MCF 10A (cell line): ENCODE results near the gene NUDCD3. TPM values are rescaled to one million over a fixed set of nuclear protein-coding genes. Genes with fewer than 3 reads are reported as not detected.

Experiments used
- BruUV-seq: library from RNA; stranded (reverse); fragments of 400-500 nt; replicated peaks from 2 replicates; lab custom pipeline; 2021; lab: Mats Ljungman, UMichigan
- CTCF ChIA-PET: fragments of 300-600 bp; sonication (Branson Sonifier 250); formaldehyde crosslinking; extraction: SDS; loops from one replicate; lab custom pipeline; 2021; ENCODE audit warnings: antibody characterized with exemption, inconsistent platforms; lab: Yijun Ruan, JAX
- POLR2A ChIA-PET: fragments of 300-600, 350-650 bp; sonication (Branson Sonifier 250); formaldehyde crosslinking; extraction: SDS; loops from one replicate; lab custom pipeline; 2020; ENCODE audit warnings: antibody characterized with exemption, inconsistent platforms; lab: Yijun Ruan, JAX
- DNase-seq: peaks from one replicate; pipeline ENCODE4 v3.0.0-alpha.2; 2018; ENCODE audit not compliant: unreplicated experiment
- H3K27ac Mint-ChIP-seq: one replicate; pipeline ENCODE4 v1.8.0; 2022; ENCODE audit warnings: mild to moderate bottlenecking, low read depth, mixed read lengths; ENCODE audit not compliant: unreplicated experiment
- H3K27me3 Mint-ChIP-seq: one replicate; pipeline ENCODE4 v1.8.0; 2022; ENCODE audit warnings: mixed read lengths; ENCODE audit not compliant: insufficient read depth, unreplicated experiment
- H3K36me3 Mint-ChIP-seq: one replicate; pipeline ENCODE4 v1.8.0; 2022; ENCODE audit warnings: mild to moderate bottlenecking, moderate library complexity, mixed read lengths; ENCODE audit not compliant: insufficient read depth, unreplicated experiment
- H3K4me1 Mint-ChIP-seq: one replicate; pipeline ENCODE4 v1.8.0; 2022; ENCODE audit warnings: mixed read lengths; ENCODE audit not compliant: insufficient read depth, unreplicated experiment
- H3K4me3 Mint-ChIP-seq: one replicate; pipeline ENCODE4 v1.8.0; 2022; ENCODE audit warnings: mild to moderate bottlenecking, moderate library complexity, mixed read lengths; ENCODE audit not compliant: unreplicated experiment
- H3K9me3 Mint-ChIP-seq: one replicate; pipeline ENCODE4 v1.8.0; 2022; ENCODE audit warnings: mixed read lengths; ENCODE audit not compliant: unreplicated experiment
- intact Hi-C: fragments of 100-400 bp; cut with micrococcal nuclease; formaldehyde crosslinking; loops from 2 replicates; pipeline ENCODE4 v1.14.1; 2022
- total RNA-seq: library from RNA; stranded (reverse); gene quantifications from 2 replicates; pipeline ENCODE4 v1.2.3, GENCODE V29; 2022
- TF ChIP-seq, protein P1 (sequence below): fragments of 200-600 bp; IDR thresholded peaks from one replicate; pipeline ENCODE4 v1.8.0; 2022; ENCODE audit warnings: antibody characterized with exemption, mild to moderate bottlenecking; ENCODE audit not compliant: unreplicated experiment

The NUDCD3 gene
- total RNA-seq, 1 experiment from 2014 or later: 85.5 TPM

DNA sequence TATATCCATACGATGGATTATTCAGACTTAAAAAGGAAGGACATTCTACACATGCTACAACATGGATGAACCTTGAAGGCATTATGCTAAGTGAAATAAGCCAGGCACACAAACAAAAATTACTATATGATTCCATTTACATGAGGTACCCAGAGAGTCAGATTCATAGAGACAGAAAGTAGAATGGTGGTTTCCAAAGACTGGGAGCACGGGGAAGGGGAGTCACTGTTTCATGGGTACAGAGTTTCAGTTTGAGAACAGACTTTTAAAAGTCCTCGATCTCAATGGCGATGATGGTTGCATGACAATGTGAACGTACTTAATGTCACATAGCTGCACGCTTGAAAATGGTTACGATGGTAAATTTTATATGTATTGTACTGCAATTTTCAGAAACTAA lies 39.3 kb downstream of the NUDCD3 start:
- peaks cover 19% of the 10 kb centered on the region for H3K4me1 Mint-ChIP-seq
- intact Hi-C loops: no loop called here
- peaks cover 69% of the 10 kb centered on the region for H3K36me3 Mint-ChIP-seq
- TF ChIP-seq, protein P1, sequence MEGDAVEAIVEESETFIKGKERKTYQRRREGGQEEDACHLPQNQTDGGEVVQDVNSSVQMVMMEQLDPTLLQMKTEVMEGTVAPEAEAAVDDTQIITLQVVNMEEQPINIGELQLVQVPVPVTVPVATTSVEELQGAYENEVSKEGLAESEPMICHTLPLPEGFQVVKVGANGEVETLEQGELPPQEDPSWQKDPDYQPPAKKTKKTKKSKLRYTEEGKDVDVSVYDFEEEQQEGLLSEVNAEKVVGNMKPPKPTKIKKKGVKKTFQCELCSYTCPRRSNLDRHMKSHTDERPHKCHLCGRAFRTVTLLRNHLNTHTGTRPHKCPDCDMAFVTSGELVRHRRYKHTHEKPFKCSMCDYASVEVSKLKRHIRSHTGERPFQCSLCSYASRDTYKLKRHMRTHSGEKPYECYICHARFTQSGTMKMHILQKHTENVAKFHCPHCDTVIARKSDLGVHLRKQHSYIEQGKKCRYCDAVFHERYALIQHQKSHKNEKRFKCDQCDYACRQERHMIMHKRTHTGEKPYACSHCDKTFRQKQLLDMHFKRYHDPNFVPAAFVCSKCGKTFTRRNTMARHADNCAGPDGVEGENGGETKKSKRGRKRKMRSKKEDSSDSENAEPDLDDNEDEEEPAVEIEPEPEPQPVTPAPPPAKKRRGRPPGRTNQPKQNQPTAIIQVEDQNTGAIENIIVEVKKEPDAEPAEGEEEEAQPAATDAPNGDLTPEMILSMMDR: no peak
- no peak for DNase-seq
- no peaks in the 10 kb centered on the region for H3K9me3 Mint-ChIP-seq
- no peak overlapping the region for H3K27ac Mint-ChIP-seq
- ChIA-PET POLR2A (no interaction called here), CTCF (interaction anchor here (0.7 kb wide), 2 partner anchors 71 to 147 kb away, joined by 3 read pairs; no protein-coding TSS in a partner anchor)
- no TSS peak for BruUV-seq
- H3K27me3 Mint-ChIP-seq: no peaks in the 10 kb centered on the region
- H3K4me3 Mint-ChIP-seq: no peak overlapping the region

DNA sequence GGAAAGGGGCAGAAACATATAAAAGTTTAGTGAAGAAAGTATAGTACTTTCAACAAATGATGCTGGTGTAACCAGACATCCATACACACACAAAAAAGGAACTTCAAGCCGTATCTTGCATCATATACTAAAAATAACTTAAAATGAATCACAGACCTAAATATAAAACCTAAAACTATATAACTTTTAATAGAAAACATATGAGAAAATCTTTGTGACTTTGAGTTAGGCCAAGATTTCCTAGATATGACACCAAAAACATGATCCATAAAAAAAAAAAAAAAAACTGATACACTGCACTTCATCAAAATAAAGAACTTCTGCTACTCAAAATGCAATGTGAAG lies 40.9 kb downstream of the NUDCD3 start:
- intact Hi-C loops: no loop called here
- Mint-ChIP-seq H3K4me1 (peaks cover 11% of the 10 kb centered on the region), H3K27me3 (no peaks in the 10 kb centered on the region), H3K27ac (no peak overlapping the region), H3K9me3 (no peaks in the 10 kb centered on the region), H3K36me3 (peaks cover 73% of the 10 kb centered on the region), H3K4me3 (no peak overlapping the region)
- TF ChIP-seq, protein P1: no peak
- CTCF ChIA-PET: interaction anchor here (0.6 to 1.3 kb wide), 2 partner anchors 67 to 209 kb away, joined by 3 to 9 read pairs; no protein-coding TSS in a partner anchor
- no TSS peak for BruUV-seq
- POLR2A ChIA-PET: interaction anchor here (0.6 kb wide), 1 partner anchor 21 kb away, joined by 3 read pairs; no protein-coding TSS in a partner anchor
- no peak for DNase-seq

DNA sequence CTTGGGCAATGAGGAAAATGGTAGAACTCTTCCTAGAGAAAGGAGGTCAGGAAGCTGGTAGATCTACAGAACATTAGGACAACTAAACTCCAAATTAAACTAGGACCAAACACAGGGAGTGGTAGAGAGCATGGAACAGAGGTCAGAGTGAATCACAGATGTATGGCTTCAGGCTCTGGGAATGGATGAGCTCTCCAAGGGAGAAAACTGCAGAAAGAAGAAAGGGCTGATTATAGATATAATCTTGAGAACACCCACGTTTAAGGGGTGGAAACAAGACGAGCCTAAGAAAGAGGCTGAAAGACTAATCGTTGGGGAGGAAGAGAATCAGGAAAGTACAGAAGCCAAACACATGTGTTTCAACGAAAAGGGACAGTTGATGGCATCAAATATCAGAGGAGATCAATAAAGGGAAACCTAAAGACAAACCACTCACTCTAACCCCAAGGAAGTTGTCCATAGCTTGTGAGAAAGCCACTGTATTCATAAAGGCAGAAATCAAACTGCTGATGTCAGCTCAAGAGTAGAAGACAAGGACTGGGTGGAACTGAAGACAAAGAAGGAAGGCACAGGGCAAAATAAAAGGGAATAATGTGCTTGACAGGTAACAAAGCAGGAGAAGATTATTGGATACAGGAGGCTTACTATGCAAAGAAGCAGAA lies 41.4 kb downstream of the NUDCD3 start:
- ChIA-PET CTCF (interaction anchor here (1.3 to 1.4 kb wide), 3 partner anchors 10 to 208 kb away, joined by 3 to 9 read pairs (median 5); no protein-coding TSS in a partner anchor), POLR2A (interaction anchor here (0.6 to 0.7 kb wide), 2 partner anchors 8 to 256 kb away, joined by 3 to 4 read pairs; no protein-coding TSS in a partner anchor)
- intact Hi-C loops: no loop called here
- Mint-ChIP-seq H3K36me3 (peaks cover 78% of the 10 kb centered on the region), H3K4me1 (peaks cover 11% of the 10 kb centered on the region), H3K9me3 (no peaks in the 10 kb centered on the region), H3K27ac (no peak overlapping the region), H3K27me3 (no peaks in the 10 kb centered on the region), H3K4me3 (no peak overlapping the region)
- no peak for DNase-seq
- TF ChIP-seq, protein P1: no peak
- BruUV-seq: no TSS peak

GRCh38 chr7:44447874-44448425 lies 42.5 kb downstream of the NUDCD3 start:
- Mint-ChIP-seq H3K36me3 (peaks cover 73% of the 10 kb centered on the region), H3K27ac (no peak overlapping the region), H3K27me3 (no peaks in the 10 kb centered on the region), H3K4me1 (peaks cover 11% of the 10 kb centered on the region), H3K4me3 (no peak overlapping the region), H3K9me3 (no peaks in the 10 kb centered on the region)
- ChIA-PET POLR2A (no interaction called here), CTCF (interaction anchor here (0.5 to 1.4 kb wide), 3 partner anchors 9 to 698 kb away, joined by 4 to 9 read pairs (median 5); no protein-coding TSS in a partner anchor)
- no TSS peak for BruUV-seq
- DNase-seq: no peak
- intact Hi-C loops: no loop called here
- TF ChIP-seq, protein P1: no peak
